WTC11 (cell line): ENCODE results near the gene C19orf73. TPM values are rescaled to one million over a fixed set of nuclear protein-coding genes. Genes with fewer than 3 reads are reported as not detected.

Experiments used
- ATAC-seq: fragments of 200-7000 bp; cut with Tn5 transposase; 2 replicates; pipeline ENCODE4 v1.10.0; 2021; ENCODE audit warnings: mild to moderate bottlenecking, moderate library complexity
- CTCF ChIA-PET: fragments of 300-600 bp; sonication (Branson Sonifier 250); formaldehyde crosslinking; loops from one replicate; lab custom pipeline; 2021; ENCODE audit warnings: antibody characterized with exemption; lab: Charles Lee
- POLR2A ChIA-PET: fragments of 350-600 bp; sonication (Branson Sonifier 250); formaldehyde crosslinking; loops from one replicate; lab custom pipeline; 2021; ENCODE audit warnings: antibody characterized with exemption; lab: Charles Lee
- DNase-seq: peaks from one replicate; pipeline ENCODE4 v3.0.0; 2021; ENCODE audit warnings: low spot score
- H3K27ac Mint-ChIP-seq: 2 replicates; pipeline ENCODE4 v1.8.0; 2021; ENCODE audit warnings: mixed read lengths
- H3K27me3 Mint-ChIP-seq: 2 replicates; pipeline ENCODE4 v1.8.0; 2021; ENCODE audit warnings: low read depth, mild to moderate bottlenecking, moderate library complexity, mixed read lengths
- H3K36me3 Mint-ChIP-seq: 2 replicates; pipeline ENCODE4 v1.8.0; 2021; ENCODE audit warnings: mixed read lengths
- H3K4me1 Mint-ChIP-seq: 2 replicates; pipeline ENCODE4 v1.8.0; 2022; ENCODE audit warnings: mixed read lengths
- H3K4me3 Mint-ChIP-seq: 2 replicates; pipeline ENCODE4 v1.8.0; 2021; ENCODE audit warnings: mild to moderate bottlenecking, moderate library complexity, mixed read lengths
- H3K9me3 Mint-ChIP-seq: 2 replicates; pipeline ENCODE4 v1.8.0; 2021; ENCODE audit warnings: mixed read lengths
- ATF1 ChIP-seq: sonication (generic); formaldehyde crosslinking; IDR thresholded peaks from 2 replicates; pipeline ENCODE4 v1.8.1; 2023; ENCODE audit warnings: mild to moderate bottlenecking, moderate library complexity, missing genetic modification reagents
- CBFB ChIP-seq: sonication (generic); formaldehyde crosslinking; IDR thresholded peaks from 2 replicates; pipeline ENCODE4 v1.8.1; 2022; ENCODE audit warnings: mild to moderate bottlenecking, low read depth, missing genetic modification reagents
- CREM ChIP-seq: sonication (generic); formaldehyde crosslinking; IDR thresholded peaks from 2 replicates; pipeline ENCODE4 v1.8.1; 2022; ENCODE audit warnings: mild to moderate bottlenecking, missing genetic modification reagents, moderate library complexity
- E2F1 ChIP-seq: sonication (generic); formaldehyde crosslinking; IDR thresholded peaks from 2 replicates; pipeline ENCODE4 v1.8.0; 2022; ENCODE audit warnings: mild to moderate bottlenecking, missing genetic modification reagents
- E2F5 ChIP-seq: sonication (generic); formaldehyde crosslinking; IDR thresholded peaks from 2 replicates; pipeline ENCODE4 v1.8.1; 2022; ENCODE audit warnings: mild to moderate bottlenecking, moderate library complexity, missing genetic modification reagents
- ELF4 ChIP-seq: sonication (generic); formaldehyde crosslinking; IDR thresholded peaks from 2 replicates; pipeline ENCODE4 v1.8.1; 2022; ENCODE audit warnings: low read depth, mild to moderate bottlenecking, moderate library complexity, missing genetic modification reagents
- ETV6 ChIP-seq: sonication (generic); formaldehyde crosslinking; IDR thresholded peaks from 2 replicates; pipeline ENCODE4 v1.8.1; 2022; ENCODE audit warnings: mild to moderate bottlenecking, missing genetic modification reagents
- MAX ChIP-seq: sonication (generic); formaldehyde crosslinking; IDR thresholded peaks from 2 replicates; pipeline ENCODE4 v1.8.0; 2022; ENCODE audit warnings: mild to moderate bottlenecking, missing genetic modification reagents
- NFE2L1 ChIP-seq: sonication (generic); formaldehyde crosslinking; IDR thresholded peaks from 2 replicates; pipeline ENCODE4 v1.8.1; 2023; ENCODE audit warnings: missing genetic modification reagents
- NR1H2 ChIP-seq: sonication (generic); formaldehyde crosslinking; IDR thresholded peaks from 2 replicates; pipeline ENCODE4 v1.9.0; 2021; ENCODE audit warnings: mild to moderate bottlenecking, moderate library complexity, missing genetic modification reagents
- OVOL2 ChIP-seq: fragments of 250-450 bp; sonication (Bioruptor Pico); IDR thresholded peaks from 2 replicates; pipeline ENCODE4 v1.9.0; 2021; ENCODE audit warnings: mild to moderate bottlenecking, borderline replicate concordance
- SMAD3 ChIP-seq: sonication (generic); formaldehyde crosslinking; IDR thresholded peaks from 2 replicates; pipeline ENCODE4 v1.8.0; 2022; ENCODE audit warnings: missing genetic modification reagents, mild to moderate bottlenecking, borderline replicate concordance
- SP1 ChIP-seq: sonication (generic); formaldehyde crosslinking; conservative IDR thresholded peaks from 2 replicates; pipeline ENCODE4 v1.8.1; 2022; ENCODE audit warnings: missing genetic modification reagents
- TCF7 ChIP-seq: sonication (generic); formaldehyde crosslinking; IDR thresholded peaks from 2 replicates; pipeline ENCODE4 v1.8.0; 2022; ENCODE audit warnings: mild to moderate bottlenecking, low read depth, missing genetic modification reagents, moderate library complexity
- TEAD4 ChIP-seq: sonication (generic); formaldehyde crosslinking; IDR thresholded peaks from 2 replicates; pipeline ENCODE4 v1.8.0; 2022; ENCODE audit warnings: mild to moderate bottlenecking, missing genetic modification reagents
- TP53 ChIP-seq: sonication (generic); formaldehyde crosslinking; IDR thresholded peaks from 2 replicates; pipeline ENCODE4 v1.8.1; 2023; ENCODE audit warnings: mild to moderate bottlenecking, missing genetic modification reagents
- USF1 ChIP-seq: sonication (generic); formaldehyde crosslinking; IDR thresholded peaks from 2 replicates; pipeline ENCODE4 v1.8.0; 2022; ENCODE audit warnings: mild to moderate bottlenecking, missing genetic modification reagents
- ZBTB21 ChIP-seq: sonication (generic); formaldehyde crosslinking; IDR thresholded peaks from 2 replicates; pipeline ENCODE4 v1.8.1; 2023; ENCODE audit warnings: mild to moderate bottlenecking, missing genetic modification reagents, borderline replicate concordance
- total RNA-seq: library from RNA; stranded (reverse); gene quantifications from 3 replicates; pipeline ENCODE4 v1.2.3, GENCODE V29; 2021
- TF ChIP-seq, protein P1 (sequence below): sonication (generic); formaldehyde crosslinking; IDR thresholded peaks from 2 replicates; pipeline ENCODE4 v1.8.1; 2022; ENCODE audit warnings: low read depth, missing genetic modification reagents, borderline replicate concordance
- TF ChIP-seq, protein P2 (sequence below): sonication (generic); formaldehyde crosslinking; IDR thresholded peaks from 2 replicates; pipeline ENCODE4 v1.8.0; 2022; ENCODE audit warnings: missing genetic modification reagents
- TF ChIP-seq, protein P3 (sequence below): fragments of 200-600 bp; IDR thresholded peaks from 2 replicates; pipeline ENCODE4 v1.8.0; 2022; ENCODE audit warnings: antibody characterized with exemption
- TF ChIP-seq, protein P4 (sequence below): sonication (generic); formaldehyde crosslinking; IDR thresholded peaks from 2 replicates; pipeline ENCODE4 v1.8.1; 2023; ENCODE audit warnings: mild to moderate bottlenecking, missing genetic modification reagents

C19orf73 gene
- total RNA-seq, 1 experiment from 2014 or later: 3.2 TPM

- peaks cover 9% of the 10 kb centered on the region for H3K27me3 Mint-ChIP-seq
- no peak for DNase-seq
- TF ChIP-seq, protein P1, sequence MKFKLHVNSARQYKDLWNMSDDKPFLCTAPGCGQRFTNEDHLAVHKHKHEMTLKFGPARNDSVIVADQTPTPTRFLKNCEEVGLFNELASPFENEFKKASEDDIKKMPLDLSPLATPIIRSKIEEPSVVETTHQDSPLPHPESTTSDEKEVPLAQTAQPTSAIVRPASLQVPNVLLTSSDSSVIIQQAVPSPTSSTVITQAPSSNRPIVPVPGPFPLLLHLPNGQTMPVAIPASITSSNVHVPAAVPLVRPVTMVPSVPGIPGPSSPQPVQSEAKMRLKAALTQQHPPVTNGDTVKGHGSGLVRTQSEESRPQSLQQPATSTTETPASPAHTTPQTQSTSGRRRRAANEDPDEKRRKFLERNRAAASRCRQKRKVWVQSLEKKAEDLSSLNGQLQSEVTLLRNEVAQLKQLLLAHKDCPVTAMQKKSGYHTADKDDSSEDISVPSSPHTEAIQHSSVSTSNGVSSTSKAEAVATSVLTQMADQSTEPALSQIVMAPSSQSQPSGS: no peak
- TF ChIP-seq ZBTB21 (CRISPR knock-in tag): no peak
- no peak for TF ChIP-seq CBFB
- TF ChIP-seq, protein P2, sequence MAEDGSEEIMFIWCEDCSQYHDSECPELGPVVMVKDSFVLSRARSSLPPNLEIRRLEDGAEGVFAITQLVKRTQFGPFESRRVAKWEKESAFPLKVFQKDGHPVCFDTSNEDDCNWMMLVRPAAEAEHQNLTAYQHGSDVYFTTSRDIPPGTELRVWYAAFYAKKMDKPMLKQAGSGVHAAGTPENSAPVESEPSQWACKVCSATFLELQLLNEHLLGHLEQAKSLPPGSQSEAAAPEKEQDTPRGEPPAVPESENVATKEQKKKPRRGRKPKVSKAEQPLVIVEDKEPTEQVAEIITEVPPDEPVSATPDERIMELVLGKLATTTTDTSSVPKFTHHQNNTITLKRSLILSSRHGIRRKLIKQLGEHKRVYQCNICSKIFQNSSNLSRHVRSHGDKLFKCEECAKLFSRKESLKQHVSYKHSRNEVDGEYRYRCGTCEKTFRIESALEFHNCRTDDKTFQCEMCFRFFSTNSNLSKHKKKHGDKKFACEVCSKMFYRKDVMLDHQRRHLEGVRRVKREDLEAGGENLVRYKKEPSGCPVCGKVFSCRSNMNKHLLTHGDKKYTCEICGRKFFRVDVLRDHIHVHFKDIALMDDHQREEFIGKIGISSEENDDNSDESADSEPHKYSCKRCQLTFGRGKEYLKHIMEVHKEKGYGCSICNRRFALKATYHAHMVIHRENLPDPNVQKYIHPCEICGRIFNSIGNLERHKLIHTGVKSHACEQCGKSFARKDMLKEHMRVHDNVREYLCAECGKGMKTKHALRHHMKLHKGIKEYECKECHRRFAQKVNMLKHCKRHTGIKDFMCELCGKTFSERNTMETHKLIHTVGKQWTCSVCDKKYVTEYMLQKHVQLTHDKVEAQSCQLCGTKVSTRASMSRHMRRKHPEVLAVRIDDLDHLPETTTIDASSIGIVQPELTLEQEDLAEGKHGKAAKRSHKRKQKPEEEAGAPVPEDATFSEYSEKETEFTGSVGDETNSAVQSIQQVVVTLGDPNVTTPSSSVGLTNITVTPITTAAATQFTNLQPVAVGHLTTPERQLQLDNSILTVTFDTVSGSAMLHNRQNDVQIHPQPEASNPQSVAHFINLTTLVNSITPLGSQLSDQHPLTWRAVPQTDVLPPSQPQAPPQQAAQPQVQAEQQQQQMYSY (CRISPR knock-in tag): no peak
- no peak for ATAC-seq
- H3K9me3 Mint-ChIP-seq: no peaks in the 10 kb centered on the region
- peaks cover 22% of the 10 kb centered on the region for H3K4me1 Mint-ChIP-seq
- peaks cover 29% of the 10 kb centered on the region for H3K36me3 Mint-ChIP-seq
- H3K27ac Mint-ChIP-seq: no peak overlapping the region
- H3K4me3 Mint-ChIP-seq: no peak overlapping the region
- ChIA-PET CTCF (interaction anchor here (0.9 to 4.9 kb wide), 4 partner anchors 13 to 155 kb away, joined by 3 to 24 read pairs (median 5); no protein-coding TSS in a partner anchor), POLR2A (no interaction called here)
Observed at GRCh38 chr19:49110567-49110966, 8.4 kb downstream of the C19orf73 start.

DNA sequence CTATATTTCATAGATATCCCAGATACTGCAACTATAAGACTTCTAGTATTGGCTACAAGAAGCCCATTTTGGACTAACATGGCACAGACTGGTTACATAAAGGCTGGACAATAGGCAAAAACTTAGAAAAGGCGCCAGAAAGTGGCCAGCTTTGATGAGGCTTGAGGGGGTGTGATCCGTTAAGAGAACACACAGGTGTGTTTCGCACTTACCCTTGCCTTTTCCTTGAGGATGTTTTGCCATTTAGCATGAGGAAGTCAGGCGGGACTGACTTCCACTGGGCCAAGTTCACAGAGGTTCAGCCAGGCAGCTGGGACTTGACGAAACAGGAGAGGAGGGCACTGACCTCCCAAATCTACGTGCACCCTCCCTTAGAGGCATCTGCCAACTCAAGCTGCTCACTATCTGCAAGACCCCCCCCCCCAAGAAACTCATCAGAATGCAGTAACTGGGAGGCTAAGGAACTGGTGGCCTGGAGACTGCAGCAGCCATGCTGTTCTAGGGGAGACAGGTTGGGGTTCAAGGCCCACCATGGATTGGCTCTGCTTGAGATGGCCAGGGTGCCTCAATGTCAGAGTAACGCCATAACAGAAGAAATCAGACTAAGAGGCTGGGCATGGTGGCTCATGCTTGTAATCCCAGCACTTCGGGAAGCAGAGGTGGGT, 9.2 kb downstream of the C19orf73 start:
- ChIA-PET POLR2A (no interaction called here), CTCF (interaction anchor here (4.9 kb wide), 1 partner anchor 12 kb away, joined by 24 read pairs; no protein-coding TSS in a partner anchor)
- Mint-ChIP-seq H3K4me1 (peaks cover 18% of the 10 kb centered on the region), H3K36me3 (peaks cover 36% of the 10 kb centered on the region), H3K4me3 (no peak overlapping the region), H3K27me3 (0 out of 2 replicates have a peak, but pooled peaks cover under 1% of the 10 kb centered on the region), H3K27ac (no peak overlapping the region), H3K9me3 (no peaks in the 10 kb centered on the region)
- no peak for DNase-seq
- ATAC-seq: no peak
- TF ChIP-seq TEAD4 (CRISPR knock-in tag) (no peak), NFE2L1 (CRISPR knock-in tag) (no peak), OVOL2 (CRISPR knock-in tag) (no peak), ETV6 (CRISPR knock-in tag) (no peak), USF1 (CRISPR knock-in tag) (no peak), SP1 (CRISPR knock-in tag) (no peak), E2F1 (CRISPR knock-in tag) (no peak), ATF1 (CRISPR knock-in tag) (no peak), SMAD3 (CRISPR knock-in tag) (no peak), TP53 (CRISPR knock-in tag) (no peak), TCF7 (CRISPR knock-in tag) (no peak), ELF4 (no peak), NR1H2 (CRISPR knock-in tag) (no peak), E2F5 (no peak), MAX (CRISPR knock-in tag) (no peak), CREM (CRISPR knock-in tag) (no peak)
- TF ChIP-seq, protein P3, sequence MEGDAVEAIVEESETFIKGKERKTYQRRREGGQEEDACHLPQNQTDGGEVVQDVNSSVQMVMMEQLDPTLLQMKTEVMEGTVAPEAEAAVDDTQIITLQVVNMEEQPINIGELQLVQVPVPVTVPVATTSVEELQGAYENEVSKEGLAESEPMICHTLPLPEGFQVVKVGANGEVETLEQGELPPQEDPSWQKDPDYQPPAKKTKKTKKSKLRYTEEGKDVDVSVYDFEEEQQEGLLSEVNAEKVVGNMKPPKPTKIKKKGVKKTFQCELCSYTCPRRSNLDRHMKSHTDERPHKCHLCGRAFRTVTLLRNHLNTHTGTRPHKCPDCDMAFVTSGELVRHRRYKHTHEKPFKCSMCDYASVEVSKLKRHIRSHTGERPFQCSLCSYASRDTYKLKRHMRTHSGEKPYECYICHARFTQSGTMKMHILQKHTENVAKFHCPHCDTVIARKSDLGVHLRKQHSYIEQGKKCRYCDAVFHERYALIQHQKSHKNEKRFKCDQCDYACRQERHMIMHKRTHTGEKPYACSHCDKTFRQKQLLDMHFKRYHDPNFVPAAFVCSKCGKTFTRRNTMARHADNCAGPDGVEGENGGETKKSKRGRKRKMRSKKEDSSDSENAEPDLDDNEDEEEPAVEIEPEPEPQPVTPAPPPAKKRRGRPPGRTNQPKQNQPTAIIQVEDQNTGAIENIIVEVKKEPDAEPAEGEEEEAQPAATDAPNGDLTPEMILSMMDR: no peak
- TF ChIP-seq, protein P4, sequence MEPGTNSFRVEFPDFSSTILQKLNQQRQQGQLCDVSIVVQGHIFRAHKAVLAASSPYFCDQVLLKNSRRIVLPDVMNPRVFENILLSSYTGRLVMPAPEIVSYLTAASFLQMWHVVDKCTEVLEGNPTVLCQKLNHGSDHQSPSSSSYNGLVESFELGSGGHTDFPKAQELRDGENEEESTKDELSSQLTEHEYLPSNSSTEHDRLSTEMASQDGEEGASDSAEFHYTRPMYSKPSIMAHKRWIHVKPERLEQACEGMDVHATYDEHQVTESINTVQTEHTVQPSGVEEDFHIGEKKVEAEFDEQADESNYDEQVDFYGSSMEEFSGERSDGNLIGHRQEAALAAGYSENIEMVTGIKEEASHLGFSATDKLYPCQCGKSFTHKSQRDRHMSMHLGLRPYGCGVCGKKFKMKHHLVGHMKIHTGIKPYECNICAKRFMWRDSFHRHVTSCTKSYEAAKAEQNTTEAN (CRISPR knock-in tag): no peak
